IPS-15b (cell line): ENCODE measurements around the gene TAS2R1.

Experiments used
- H3K27me3 ChIP-seq: one replicate; pipeline ENCODE4 v1.6.1; 2013; ENCODE audit warnings: low read length; ENCODE audit not compliant: control insufficient read depth, insufficient read depth
- H3K36me3 ChIP-seq: one replicate; pipeline ENCODE4 v1.6.1; 2013; ENCODE audit warnings: low read length; ENCODE audit not compliant: control insufficient read depth, insufficient read depth
- H3K4me1 ChIP-seq: one replicate; pipeline ENCODE4 v1.6.1; 2013; ENCODE audit warnings: mild to moderate bottlenecking, low read length; ENCODE audit not compliant: control insufficient read depth, insufficient read depth
- H3K4me3 ChIP-seq: one replicate; pipeline ENCODE4 v1.5.1; 2013; ENCODE audit warnings: low read depth, low read length
- H3K9ac ChIP-seq: one replicate; pipeline ENCODE4 v1.6.1; 2013; ENCODE audit warnings: low read depth, mild to moderate bottlenecking, low read length
- H3K9me3 ChIP-seq: one replicate; pipeline ENCODE4 v1.6.1; 2013; ENCODE audit warnings: mild to moderate bottlenecking, low read length; ENCODE audit not compliant: control insufficient read depth, insufficient read depth

Gene TAS2R1

GRCh38 chr5:9646843-9647242, 16.7 kb upstream of the TAS2R1 start:
- H3K27me3 ChIP-seq = no peaks in the 10 kb centered on the region
- H3K4me1 ChIP-seq = no peaks in the 10 kb centered on the region
- no peak overlapping the region for H3K4me3 ChIP-seq
- H3K36me3 ChIP-seq = no peaks in the 10 kb centered on the region
- no peaks in the 10 kb centered on the region for H3K9me3 ChIP-seq
- H3K9ac ChIP-seq = no peak overlapping the region

DNA sequence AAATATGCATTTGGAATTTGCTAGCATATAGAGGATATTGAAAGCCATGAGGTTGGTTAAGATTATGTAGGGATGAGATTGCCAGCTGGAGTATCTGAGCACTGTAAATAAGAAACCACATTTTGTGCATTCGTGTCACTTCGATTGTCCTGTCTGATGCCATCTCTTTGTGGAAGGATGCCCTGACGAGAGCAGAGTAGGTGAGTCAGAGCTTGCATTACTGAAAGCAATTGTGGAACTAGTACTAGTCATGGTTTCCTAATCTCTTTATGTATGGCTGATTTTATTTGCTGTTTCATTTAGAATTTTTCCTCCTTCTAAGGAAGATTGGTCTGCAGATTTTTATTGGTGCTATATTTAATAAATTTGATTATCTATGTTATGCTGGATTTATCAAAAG, 14.5 kb upstream of the TAS2R1 start:
- no peaks in the 10 kb centered on the region for H3K36me3 ChIP-seq
- no peaks in the 10 kb centered on the region for H3K4me1 ChIP-seq
- H3K9me3 ChIP-seq = no peaks in the 10 kb centered on the region
- H3K9ac ChIP-seq = no peak overlapping the region
- H3K4me3 ChIP-seq = no peak overlapping the region
- H3K27me3 ChIP-seq = no peaks in the 10 kb centered on the region

DNA sequence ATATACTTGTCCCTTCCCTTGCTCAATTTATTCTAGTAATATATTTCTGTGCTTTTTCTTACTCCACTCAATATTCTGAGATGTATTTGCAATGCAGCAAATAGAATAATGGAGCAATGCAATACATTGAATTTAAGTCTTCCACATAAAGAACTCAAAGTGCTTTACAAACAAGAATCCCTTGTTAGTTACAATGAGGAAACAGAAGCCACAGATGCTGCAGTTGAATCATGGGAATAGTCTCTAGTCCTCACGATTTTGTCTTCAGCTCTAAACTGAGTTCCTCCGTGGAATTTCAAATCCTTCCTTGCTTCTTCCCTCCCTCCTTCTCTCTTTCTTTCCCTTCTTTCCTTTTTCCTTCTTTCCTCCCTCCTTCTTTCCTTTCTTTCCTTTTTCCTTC, 12.5 kb upstream of the TAS2R1 start:
- Histone ChIP-seq H3K9me3 (no peaks in the 10 kb centered on the region), H3K4me3 (no peak overlapping the region), H3K4me1 (no peaks in the 10 kb centered on the region), H3K36me3 (no peaks in the 10 kb centered on the region), H3K27me3 (no peaks in the 10 kb centered on the region), H3K9ac (no peak overlapping the region)

DNA sequence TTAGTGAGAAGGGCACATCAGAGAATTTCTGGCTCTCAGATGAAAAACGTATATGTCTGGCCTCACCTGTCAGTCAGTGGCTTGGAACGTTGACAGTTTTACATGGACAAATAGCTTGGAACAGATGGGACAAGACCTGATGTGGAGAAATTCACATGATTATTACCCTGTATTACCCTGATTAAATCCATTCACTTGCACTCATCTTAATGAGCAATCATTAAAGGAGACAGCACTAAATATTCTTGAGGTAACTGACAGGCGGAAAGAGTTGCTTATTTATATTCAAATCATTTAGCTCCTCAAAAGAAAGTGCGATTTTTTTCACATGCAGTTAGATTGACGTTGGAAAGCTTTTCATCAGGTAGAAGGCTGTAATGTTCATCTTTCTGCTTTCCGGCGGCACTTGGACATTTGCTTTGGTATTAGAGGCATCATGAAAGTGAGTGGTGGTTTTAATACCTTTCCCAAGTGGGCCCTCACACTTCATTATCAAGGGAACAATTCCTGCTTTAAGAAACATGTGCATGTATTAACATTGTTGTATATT, 11.7 kb upstream of the TAS2R1 start:
- Histone ChIP-seq H3K9me3 (no peaks in the 10 kb centered on the region), H3K27me3 (no peaks in the 10 kb centered on the region), H3K9ac (no peak overlapping the region), H3K4me1 (no peaks in the 10 kb centered on the region), H3K36me3 (no peaks in the 10 kb centered on the region), H3K4me3 (no peak overlapping the region)

DNA sequence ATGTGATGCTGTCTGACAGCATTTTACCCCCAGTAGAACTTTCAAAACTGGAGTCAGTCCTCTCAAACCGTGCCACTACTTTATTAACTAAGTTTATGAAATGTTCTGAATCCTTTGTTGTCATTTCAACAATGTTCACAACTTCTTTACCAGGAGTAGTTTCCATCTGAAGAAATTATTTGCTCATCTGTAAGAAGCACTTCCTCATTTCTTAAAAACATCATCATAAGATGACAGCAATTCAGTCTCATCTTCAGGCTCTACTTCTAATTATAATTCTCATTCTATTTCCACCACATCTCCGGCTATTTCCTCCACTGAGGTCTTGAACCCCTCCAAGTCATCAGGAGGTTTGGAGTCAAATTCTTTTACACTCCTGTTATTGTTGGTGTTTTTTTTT, 2.3 kb upstream of the TAS2R1 start:
- Histone ChIP-seq H3K9me3 (no peaks in the 10 kb centered on the region), H3K4me1 (no peaks in the 10 kb centered on the region), H3K36me3 (no peaks in the 10 kb centered on the region), H3K4me3 (no peak overlapping the region), H3K27me3 (no peaks in the 10 kb centered on the region), H3K9ac (no peak overlapping the region)

DNA sequence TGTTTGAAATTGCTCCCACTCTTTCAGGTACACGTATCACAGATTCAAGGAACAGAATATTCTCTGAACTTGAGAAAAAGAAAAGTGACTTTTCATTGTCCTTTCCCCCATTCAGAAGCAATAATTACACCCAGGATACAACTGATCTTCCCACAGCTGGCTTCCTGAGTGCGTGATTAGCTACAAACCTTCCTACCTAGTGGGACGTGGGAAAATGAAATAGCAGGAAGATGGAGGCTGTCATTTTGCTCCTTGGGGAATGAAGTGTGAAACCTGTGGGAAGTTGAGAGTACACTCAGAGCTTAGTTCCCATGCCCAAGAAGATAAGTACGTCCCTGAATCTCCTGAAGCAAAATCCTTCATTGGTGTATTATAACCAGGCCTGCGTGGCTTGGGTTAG, 2.6 kb downstream of the TAS2R1 start:
- no peaks in the 10 kb centered on the region for H3K27me3 ChIP-seq
- H3K36me3 ChIP-seq = no peaks in the 10 kb centered on the region

GRCh38 chr5:9626955-9627354, 3.2 kb downstream of the TAS2R1 start:
- Histone ChIP-seq H3K4me1 (no peaks in the 10 kb centered on the region), H3K9me3 (no peaks in the 10 kb centered on the region), H3K9ac (no peak overlapping the region), H3K4me3 (no peak overlapping the region), H3K36me3 (no peaks in the 10 kb centered on the region), H3K27me3 (no peaks in the 10 kb centered on the region)

More for the DNA sequence above, 2.6 kb downstream of the TAS2R1 start:
- Histone ChIP-seq H3K4me1 (no peaks in the 10 kb centered on the region), H3K9me3 (no peaks in the 10 kb centered on the region), H3K9ac (no peak overlapping the region), H3K4me3 (no peak overlapping the region)

DNA sequence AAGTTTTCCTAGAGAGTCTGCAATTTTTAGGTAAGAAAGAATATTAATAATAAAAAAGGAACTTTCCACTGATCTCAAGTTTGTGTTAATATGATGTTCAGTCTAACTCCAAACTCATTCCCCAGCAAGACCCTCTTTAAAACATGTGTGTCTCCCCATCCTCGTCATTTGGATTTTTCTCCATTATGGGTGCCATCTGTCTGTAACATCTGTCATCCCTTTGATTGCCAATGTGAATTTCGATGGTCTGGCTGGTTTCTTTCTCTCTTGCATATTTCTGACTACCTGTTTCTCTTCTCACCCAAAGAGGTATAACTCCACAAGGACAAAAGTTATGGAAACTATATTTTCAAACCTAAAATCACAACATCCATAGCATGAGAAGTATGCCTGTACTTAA, 4.4 kb downstream of the TAS2R1 start:
- Histone ChIP-seq H3K9me3 (no peaks in the 10 kb centered on the region), H3K4me1 (no peaks in the 10 kb centered on the region), H3K9ac (no peak overlapping the region), H3K27me3 (no peaks in the 10 kb centered on the region), H3K4me3 (no peak overlapping the region), H3K36me3 (no peaks in the 10 kb centered on the region)

DNA sequence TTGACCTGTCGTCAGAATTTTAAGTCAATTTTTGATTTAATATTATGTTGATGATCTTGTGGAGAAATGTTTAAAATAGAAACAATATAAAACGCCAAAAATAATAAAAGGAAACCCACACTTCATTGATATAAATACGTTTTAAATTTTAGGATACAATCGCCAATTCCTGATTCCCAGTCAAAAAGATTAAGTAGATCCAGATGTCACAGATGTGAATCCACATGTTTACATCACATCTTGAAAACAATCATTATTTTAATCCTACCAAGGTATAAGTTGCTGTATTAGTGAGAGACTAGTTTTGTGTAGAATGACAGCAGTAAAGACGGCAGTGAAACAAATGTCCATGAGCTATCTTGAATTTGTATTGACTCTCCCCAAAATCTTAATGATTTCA, 4.9 kb downstream of the TAS2R1 start:
- Histone ChIP-seq H3K9ac (no peak overlapping the region), H3K9me3 (no peaks in the 10 kb centered on the region), H3K36me3 (no peaks in the 10 kb centered on the region), H3K4me1 (no peaks in the 10 kb centered on the region), H3K4me3 (no peak overlapping the region), H3K27me3 (no peaks in the 10 kb centered on the region)

- Histone ChIP-seq H3K27me3 (no peaks in the 10 kb centered on the region), H3K4me3 (no peak overlapping the region), H3K36me3 (no peaks in the 10 kb centered on the region), H3K4me1 (no peaks in the 10 kb centered on the region), H3K9ac (no peak overlapping the region), H3K9me3 (no peaks in the 10 kb centered on the region)
Measured at GRCh38 chr5:9624196-9624947, 5.8 kb downstream of the TAS2R1 start.

DNA sequence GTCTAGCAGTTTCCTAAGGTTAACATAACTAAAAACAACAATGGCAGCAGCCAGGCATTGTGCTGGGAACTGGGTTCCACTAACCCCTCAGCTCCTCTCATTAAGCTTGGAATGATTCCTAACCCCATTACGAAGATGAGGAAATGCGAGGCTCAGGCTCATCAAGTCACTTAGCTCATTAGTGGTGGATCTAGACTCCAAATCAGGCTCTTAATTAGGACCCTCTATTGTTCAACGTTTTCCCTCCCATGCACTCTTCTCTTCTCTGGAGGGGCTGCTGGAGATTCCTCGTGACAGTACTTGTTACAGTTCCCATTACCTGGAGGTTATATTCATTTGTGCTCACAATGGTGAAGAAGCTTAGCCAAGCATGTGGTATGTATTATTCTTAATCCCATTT, 6.5 kb downstream of the TAS2R1 start:
- no peaks in the 10 kb centered on the region for H3K9me3 ChIP-seq
- H3K4me1 ChIP-seq = no peaks in the 10 kb centered on the region
- no peaks in the 10 kb centered on the region for H3K36me3 ChIP-seq
- no peak overlapping the region for H3K4me3 ChIP-seq
- H3K27me3 ChIP-seq = no peaks in the 10 kb centered on the region
- H3K9ac ChIP-seq = no peak overlapping the region

DNA sequence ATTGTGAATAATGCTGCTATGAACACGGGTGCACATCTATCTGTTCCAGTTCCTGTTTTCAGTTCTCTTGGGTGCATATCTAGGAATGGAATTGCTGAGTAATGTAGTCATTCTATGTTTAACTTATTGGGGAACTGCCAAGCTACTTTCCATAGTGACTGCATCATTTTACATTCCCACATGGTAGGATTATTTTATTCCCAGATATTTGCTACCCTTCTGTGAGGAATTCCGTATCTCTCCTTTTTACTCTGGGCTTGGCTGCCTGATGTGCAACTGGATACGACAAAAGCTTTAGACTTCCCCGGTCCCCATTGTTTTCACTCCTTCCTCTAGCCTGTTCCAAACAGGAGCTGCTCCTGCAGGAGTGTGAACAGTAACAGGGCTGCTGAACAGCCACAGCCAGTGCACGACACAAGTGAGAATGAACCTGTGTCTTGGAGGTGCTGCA, 7.2 kb downstream of the TAS2R1 start:
- H3K27me3 ChIP-seq = no peaks in the 10 kb centered on the region
- no peaks in the 10 kb centered on the region for H3K36me3 ChIP-seq
- H3K4me1 ChIP-seq = no peaks in the 10 kb centered on the region
- no peak overlapping the region for H3K4me3 ChIP-seq
- no peaks in the 10 kb centered on the region for H3K9me3 ChIP-seq
- H3K9ac ChIP-seq = no peak overlapping the region
